SK-N-SH (cell line): Measurements from ENCODE around the gene C9orf78.

Experiments used
- EZH2phosphoT487 ChIP-seq: fragments of 200-600 bp; sonication (generic); IDR thresholded peaks from 2 replicates; pipeline ENCODE4 v1.6.1; 2017; ENCODE audit warnings: low read depth, mixed run types, mild to moderate bottlenecking, antibody characterized with exemption, moderate library complexity, borderline replicate concordance
- REST ChIP-seq: IDR thresholded peaks from 2 replicates; pipeline ENCODE4 v1.6.1; 2012; ENCODE audit warnings: mild to moderate bottlenecking, low read depth, low read length, moderate library complexity
- TF ChIP-seq, protein P1 (sequence below): fragments of 200-600 bp; sonication (generic); IDR thresholded peaks from 2 replicates; pipeline ENCODE4 v1.6.1; 2017; ENCODE audit warnings: antibody characterized with exemption, mild to moderate bottlenecking, moderate library complexity
- TF ChIP-seq, protein P2 (sequence below): IDR thresholded peaks from 2 replicates; pipeline ENCODE4 v1.4.0; 2012; ENCODE audit warnings: low read depth, borderline replicate concordance

DNA sequence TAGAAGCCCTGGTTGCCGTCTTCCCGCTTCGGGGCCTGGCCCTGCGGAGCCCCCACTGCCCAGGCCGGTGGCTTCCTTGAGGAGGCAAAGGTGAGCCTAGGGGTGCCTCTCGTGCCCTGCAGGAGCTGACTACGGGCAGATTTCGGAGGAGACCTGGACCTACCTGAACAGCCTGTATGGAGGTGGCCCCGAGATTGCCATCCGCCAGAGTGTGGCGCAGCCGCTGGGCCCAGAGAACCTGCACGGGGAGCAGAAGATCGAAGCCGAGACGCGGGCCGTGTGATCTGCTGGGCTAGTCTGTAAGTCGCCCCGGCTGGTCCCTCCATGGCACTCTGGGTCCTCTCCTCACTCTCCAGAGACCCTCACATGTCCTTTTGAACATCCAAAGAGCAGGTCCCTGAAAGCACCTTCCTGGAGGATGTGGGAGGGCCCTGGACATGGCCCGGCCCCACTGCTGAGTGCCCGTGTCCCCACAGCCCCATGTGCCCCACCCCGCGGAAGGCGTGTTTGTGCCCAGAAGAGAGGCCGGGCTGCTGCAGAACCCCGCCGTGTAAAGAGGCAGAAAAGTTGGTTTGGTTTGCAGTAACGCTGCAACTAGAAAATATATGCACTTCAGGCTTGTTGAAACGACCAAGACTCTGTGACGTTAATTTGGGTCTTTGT is 45.0 kb upstream of the C9orf78 start:
- TF ChIP-seq, protein P1, sequence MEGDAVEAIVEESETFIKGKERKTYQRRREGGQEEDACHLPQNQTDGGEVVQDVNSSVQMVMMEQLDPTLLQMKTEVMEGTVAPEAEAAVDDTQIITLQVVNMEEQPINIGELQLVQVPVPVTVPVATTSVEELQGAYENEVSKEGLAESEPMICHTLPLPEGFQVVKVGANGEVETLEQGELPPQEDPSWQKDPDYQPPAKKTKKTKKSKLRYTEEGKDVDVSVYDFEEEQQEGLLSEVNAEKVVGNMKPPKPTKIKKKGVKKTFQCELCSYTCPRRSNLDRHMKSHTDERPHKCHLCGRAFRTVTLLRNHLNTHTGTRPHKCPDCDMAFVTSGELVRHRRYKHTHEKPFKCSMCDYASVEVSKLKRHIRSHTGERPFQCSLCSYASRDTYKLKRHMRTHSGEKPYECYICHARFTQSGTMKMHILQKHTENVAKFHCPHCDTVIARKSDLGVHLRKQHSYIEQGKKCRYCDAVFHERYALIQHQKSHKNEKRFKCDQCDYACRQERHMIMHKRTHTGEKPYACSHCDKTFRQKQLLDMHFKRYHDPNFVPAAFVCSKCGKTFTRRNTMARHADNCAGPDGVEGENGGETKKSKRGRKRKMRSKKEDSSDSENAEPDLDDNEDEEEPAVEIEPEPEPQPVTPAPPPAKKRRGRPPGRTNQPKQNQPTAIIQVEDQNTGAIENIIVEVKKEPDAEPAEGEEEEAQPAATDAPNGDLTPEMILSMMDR, result no peak
- no peak for TF ChIP-seq REST
- TF ChIP-seq, protein P2, sequence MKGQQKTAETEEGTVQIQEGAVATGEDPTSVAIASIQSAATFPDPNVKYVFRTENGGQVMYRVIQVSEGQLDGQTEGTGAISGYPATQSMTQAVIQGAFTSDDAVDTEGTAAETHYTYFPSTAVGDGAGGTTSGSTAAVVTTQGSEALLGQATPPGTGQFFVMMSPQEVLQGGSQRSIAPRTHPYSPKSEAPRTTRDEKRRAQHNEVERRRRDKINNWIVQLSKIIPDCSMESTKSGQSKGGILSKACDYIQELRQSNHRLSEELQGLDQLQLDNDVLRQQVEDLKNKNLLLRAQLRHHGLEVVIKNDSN, result no peak
- TF ChIP-seq EZH2phosphoT487, result no peak
